Medulla oblongata (tissue), 1 donor: Measurements from ENCODE around the gene PANK1.
A peak's percentile ranks its signal among the peaks of the same experiment; 100 is the strongest.
"Not testable (repeated sequence)": the region's sequence is repeated elsewhere in the genome, so short reads cannot be mapped to it uniquely, and the experiment has no call there.

Experiments
- DNase-seq: peaks from one replicate; pipeline ENCODE4 v3.0.0-alpha.2; 2015; ENCODE audit errors: extremely low spot score

PANK1 gene

DNA sequence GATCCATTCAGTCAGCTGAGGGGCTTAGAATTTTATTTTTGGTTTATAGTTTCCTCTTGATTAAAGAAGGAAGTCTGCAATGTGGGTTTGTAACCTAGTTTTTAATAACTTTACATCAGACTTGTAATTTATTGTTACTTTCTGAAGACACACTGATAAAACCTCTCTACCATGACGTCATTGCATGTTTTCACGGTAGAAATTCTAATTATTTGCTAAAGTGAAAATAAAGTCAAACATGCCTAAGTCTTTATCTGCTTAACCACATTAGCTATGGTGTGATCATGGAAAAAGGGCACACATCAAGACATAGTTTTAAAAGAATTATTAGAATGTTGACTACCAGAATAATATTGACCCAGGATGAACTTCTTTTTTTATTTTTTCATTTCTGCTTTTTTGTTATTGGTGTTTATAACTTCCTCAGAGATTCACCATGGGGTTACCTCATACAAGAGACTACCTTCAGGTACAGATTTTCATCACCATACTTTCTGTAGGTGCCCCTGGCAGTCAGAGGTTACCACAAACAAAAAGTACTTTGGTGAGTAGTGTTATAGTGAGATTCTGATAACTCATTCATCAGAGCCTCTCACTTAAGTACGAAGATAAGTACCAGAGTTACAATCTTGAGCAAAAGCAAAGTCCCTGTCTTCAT is 7.0 kb upstream of the PANK1 start:
- DNase-seq: no peak

DNA sequence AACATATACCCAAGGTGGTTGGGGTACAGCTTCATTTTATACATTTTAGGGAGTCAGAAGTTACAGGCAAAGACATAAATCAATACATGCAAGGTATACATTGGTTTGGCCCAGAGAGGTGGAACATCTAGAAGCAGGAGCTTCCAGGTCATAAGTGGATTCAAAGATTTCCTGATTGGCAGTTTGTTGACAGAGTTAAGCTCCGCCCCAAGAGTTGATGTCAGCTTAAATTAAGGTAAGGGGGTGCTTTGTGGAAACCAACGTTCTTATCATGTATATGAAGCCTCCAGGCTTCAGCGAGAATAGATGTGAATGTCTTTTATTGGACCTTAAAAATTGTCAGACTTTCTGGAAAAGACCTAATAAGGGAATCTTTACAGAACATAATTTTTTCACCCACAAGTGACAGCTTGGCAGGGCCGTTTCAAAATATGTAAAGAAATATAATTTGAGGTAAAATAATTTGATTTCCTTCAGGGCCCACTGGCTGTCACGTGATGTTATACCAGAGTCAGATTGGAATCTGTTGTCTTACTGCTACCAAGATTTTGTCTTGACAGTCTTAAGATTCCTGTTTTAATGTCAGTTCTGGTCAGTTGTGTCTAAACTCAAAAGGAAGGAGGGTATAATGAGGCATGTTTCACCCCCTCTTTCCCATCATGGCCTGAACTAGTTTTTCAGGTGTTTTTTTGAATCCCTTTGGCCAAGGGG is 6.3 kb upstream of the PANK1 start:
- DNase-seq: no peak

DNA sequence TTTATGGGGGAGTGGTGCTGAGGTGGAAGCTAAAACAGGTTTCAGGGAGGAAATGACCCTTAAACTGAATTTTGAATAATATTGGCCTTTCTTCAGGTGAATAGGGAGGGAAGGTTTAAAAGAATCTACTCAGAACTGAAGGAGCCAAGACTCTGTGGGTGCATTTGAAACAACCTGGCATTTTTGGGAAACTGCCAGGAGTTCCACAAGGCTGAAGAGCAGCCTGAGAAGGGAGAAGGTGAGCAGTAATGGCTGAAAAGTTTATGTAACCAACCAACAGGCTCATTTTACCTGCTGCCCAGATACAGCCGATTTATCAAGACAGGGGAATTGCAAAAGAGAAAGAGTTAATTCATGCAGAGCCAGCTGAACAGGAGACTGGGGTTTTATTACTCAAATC is 4.0 kb upstream of the PANK1 start:
- no peak for DNase-seq

DNA sequence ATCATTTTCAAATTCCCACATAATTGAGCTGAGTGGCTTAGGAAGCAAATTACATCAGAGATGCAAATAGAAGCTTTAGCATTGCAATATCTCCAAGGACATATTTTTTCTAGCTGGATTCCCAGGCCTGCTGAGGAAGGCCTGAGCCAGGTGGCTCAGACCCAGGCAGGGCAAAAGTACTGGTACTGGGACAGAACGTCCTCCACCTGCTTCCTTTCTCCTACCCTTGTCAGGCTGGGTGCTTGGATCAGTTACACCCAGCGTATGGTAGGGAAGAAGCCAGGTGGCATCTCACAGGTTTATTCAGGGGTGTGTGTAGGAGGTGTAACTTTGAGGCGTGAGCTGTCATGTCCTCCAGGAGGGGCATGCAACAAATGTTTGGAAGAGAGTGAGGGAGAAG is 3.0 kb upstream of the PANK1 start:
- no peak for DNase-seq

DNA sequence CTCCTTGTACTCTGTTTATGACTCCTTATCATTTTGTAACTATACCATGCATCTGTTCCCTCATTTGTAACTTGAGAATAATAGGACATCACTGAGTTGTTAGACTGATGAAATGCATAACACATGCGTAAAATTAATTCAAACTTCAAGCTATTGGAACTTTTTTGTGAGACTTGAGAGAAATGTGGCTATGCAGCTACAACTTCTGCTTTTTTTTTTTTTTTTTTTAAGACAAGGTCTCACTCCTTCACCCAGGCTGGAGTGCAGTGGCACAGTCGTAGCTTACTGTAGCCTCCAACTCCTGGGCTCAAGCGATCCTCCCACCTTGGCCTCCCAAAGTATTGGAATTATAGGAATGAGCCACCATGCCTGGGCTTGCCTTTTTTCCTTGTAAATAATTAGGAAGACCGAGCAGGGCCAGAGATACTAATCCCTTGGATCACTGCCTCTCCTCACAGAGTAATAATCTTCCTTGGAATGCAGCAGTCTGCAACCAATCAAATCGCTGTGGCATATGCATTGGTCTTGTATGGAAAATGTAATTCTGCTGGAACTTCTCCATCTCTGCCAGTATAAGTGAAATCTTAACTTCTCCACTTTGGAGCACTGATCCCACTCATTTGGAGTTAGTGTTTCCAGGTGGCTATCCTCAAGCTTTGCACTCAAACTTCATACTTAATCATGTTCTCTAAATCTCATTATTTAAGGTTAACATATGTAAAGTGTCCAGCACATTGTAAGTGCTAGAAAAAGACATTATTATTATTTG is 2.0 kb upstream of the PANK1 start:
- DNase-seq: no peak

DNA sequence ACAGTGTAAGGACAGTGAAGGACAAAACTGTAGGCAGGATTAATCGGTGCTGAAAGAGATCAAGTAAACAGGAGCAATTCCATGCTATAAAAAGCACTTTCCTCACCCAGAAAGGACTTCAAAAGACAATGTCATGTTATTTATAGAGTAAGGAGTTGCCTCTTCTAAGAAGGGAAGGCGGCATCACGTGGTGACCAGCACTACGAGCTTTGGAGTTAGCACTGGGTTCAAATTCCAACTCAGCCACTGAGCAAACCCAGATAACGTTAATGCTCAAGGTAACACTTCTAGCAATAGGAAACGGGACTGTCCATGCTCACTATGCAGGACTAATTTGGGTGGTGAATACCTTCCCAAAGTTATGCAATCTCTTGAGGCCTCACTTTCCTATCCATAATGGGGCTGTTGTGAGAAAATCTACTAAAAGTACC is 715 bp upstream of the PANK1 start:
- DNase-seq: no peak

DNA sequence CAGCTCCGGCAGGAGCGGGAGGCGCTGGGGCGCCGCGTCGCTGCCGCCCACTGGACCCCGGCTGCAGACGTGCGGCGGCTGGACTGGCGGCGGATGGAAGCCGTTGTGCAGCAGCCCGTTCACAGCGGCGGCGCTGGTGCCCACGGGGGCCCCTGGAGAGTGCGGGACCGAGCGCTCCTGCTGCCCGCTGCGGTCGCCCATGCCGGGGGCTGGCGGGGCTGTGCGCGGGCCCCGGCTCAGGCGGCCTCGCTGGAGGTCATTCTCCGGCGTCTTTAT is 413 bp downstream of the PANK1 start:
- DNase-seq: peak; percentile 18

DNA sequence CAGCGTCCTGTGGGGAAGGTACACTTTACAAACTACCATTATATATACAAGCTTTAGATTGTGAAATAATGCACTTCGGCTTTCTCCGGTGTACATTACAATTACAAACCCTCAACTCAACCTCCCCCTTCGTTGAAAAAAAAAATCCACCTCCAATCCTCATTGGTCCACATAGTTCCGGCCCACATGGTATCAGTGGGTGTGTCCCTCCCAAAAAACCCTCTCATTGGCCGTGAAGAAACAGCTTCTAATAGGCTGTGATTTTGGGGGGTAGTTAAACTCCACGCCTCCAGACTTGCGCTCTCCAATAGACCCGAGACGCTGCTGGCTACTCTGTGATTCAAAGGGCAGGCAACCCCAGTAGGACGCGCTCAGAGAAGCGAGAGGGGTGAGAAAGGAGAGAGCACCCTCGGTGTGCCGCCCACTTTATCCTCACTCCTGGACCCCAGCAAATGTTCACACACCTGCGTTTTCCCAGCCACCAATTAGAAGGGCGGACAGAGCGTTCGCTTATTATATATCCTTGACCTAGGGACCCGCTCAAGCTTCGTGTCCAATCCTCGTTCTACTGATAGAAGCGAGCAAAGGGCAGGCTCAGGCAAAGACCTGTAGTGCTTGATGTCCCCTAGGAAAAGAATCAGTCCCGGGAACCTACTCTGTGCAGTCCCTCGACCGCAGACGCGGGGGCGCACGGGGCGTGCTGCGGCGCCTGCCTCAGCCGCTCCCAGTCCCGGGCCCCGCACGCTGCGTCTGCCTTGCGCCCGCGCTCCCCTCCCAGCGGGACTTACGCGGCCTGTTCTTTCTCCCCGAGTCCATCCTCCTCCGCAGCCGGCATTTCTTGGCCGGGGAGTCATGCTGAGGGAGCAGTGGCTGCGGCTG is 991 bp downstream of the PANK1 start:
- peak; percentile 98 for DNase-seq

DNA sequence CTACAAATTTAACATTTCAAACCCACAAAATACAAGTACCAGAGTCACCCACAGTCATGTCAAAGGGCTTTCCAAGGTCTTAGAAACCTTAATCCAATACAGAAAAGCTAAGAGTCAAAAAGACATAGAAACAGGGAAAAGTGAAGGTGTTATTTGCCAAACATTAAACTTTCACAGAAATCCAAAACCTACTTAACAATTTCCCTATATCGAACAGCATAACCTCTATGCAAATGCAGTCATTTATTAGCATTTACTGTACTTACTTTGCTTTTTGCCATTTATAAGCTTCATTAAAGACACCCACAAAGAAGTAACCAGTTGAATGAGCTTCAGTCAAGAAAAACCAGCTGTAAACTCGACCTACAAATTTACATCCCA is 1.6 kb downstream of the PANK1 start:
- no peak for DNase-seq

DNA sequence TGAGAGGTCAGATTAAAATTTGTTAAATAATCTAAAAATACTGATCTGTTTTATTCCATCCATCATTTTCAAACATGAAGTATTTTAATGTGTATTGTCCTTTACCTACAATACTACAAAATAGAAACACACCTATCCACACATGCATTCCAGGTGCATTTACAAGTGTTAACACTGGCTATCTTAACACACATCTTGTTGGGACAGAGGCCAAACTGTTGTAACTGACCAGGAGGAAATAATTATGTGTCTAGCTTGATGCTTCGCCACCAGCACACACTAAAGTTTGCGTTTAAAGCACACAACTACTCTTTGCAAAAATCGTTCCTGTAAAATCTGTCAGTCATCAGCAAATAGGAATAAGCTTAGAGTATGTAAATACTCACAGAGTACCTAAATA is 2.8 kb downstream of the PANK1 start:
- no peak for DNase-seq

DNA sequence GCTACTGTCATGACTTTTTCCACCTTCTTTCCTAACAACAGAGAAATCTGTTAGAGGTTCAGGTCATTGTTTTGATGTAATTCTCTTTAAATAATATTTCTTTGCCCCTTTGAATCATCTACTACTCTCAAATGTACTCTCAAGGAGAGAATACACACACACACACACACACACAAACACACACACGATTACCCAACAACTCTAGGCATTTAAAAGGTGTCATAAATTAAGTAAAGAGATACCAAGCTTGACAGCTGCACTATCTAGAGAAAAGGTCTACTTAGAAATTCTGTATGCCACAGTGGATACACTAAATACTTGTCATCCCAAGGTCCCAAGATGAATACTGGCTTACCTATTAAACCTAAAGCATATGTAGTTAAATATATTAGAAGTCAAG is 4.8 kb downstream of the PANK1 start:
- DNase-seq: no peak

DNA sequence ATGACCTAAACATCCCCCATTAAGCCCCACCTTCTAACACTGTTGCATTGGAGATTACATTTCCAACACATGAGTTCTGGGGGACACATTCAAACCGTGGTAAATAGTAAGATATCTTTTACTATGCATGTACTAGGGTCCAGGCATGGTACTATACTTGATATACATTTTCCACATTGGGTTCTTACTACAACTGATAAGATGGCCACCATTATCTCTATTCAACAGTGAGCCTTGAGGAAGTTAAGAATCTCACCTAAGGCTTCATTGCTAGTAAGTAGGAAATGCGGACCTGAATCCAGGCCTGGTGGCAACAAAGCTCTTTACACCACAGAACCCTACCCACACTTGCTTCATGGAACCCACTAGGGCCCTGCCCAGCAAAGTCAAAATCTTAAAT is 5.7 kb downstream of the PANK1 start:
- no peak for DNase-seq

DNA sequence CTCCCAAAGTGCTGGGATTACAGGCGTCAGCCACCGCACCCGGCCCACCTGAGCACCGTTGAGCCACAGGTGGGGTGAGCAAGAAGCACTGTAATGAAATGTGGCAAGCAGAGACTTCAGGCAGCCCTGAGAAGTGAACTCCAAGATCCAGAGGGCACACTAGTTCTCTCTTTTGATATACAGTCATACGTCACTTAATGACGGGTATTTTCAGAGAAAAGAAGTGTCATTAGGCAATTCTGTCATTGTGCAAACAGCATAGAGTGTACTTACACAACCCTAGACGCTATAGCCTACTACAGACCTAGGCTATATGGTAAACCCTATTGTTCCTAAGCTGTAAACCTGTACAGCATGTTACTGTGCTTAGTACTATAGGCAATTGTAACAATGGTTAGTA is 7.9 kb downstream of the PANK1 start:
- DNase-seq: no peak

DNA sequence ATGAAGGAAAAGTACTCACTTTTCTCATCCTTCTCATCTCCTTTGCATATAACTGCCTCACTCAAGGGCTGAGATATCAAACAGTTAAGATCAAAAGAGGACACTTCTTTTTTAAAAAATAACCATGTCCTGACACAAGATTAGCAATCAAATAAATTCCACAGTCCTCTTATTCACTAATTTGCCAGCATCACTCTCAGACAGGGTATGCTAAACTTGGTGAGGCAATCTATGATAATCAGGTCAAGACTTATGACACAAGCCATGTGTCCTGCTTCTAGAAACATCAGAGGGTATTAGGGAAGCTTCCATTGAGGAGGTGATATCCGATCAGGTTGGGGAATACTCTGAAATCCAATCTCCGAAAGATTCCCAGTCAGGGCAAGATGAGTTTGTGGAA is 10.4 kb downstream of the PANK1 start:
- no peak for DNase-seq

DNA sequence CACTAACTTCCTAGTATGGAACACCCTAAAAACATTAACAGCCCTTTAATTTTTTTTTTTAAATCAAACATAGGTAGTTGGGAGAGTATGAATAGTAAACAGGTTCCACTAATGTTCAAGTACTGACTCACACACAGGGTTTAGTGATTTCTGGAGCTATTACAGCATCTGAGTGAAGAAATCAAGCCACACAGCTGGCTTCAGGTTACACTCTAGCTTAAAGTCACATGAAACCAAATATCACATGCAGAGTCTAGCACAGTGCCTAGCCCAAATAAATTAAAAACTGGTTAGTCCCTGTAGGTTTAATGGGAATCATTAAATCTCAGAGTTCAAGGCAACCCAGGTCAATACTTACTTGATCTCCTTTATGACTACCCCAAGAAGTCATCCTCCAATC is 11.6 kb downstream of the PANK1 start:
- DNase-seq: no peak

DNA sequence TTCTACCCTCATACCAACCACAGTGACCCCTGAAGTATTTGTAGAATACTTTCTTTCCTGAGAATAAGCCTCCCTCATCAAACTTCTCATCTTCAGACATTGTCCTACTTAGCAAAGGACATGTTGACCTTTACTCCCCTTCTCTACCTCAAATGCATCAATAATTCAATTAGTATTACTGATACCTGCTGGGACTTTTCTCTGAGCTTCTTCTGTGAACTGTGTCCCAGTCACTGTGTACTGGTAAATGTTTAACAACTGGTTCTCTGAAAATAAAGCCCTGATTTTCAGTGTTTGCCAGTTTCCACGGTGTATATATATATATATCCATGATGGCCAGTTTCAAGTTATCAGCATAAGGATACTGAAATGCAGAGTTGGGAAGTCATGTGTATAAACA is 12.2 kb downstream of the PANK1 start:
- no peak for DNase-seq

DNA sequence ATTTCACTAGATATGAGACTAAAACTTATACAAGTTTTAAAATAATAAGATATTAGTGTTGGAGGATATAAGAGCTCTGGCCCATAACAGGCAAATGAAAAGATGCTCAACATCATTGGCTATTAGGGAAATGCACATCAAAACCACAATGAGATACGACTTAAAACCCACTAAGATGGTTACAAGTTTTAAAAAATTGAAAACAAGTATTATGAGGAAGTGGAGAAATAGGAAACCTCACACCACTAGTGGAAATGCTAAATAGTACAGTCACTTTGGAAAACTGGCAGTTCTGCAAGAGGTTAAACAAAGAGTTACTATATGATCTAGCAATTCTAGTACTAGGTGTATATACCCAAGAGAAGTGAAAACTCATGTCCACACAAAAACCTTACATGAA is 17.2 kb downstream of the PANK1 start:
- no peak for DNase-seq

DNA sequence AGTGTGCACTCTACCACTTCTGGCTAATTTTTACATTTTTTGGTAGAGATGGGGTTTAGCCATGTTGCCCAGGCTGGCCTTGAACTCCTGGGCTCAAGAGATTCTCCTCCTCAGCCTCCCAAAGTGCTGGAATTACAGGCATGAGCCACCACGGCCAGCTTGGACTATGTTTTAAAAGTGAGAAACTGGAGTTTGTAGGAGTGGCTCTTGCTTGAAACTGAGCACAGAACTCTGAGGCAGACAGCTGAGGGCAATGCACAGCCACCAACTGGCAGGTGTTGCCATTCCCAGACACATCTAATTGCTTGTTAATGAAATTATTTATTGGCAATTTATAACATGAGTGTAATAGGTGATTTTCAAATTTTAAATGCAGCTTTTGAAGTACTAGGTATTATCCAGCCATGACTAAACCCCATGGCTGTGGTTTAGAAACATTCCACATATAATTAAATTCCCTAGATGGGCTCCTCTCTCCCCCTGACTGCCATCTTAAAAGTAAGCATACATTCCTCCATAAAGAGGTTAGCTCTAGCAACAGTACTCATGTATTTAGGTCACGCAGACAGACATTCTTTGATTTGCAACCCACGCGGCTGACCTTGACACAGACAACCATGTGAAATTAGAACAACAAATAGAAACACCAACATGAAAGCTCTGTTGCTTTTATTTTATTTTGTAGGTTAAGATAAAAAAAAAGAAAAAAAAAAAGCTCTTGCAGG is 19.8 kb downstream of the PANK1 start:
- DNase-seq: no peak

DNA sequence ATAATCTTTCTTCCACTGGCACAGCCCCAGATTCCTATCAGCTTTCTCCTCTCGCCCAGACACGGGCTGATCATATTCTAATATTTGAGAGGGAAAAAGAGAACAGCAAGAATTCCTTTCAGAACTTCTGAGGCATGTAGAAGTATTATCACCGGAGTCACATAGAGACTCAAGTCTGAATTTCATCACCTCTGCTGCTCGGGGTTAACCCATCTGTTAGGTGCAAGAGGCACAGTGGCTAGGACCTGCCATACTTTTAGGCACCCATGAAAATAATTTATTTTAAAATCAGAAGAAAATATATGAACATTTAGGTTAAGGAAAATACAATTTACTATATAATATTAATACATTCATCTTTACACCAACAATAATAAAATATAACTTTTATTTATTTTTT is 21.0 kb downstream of the PANK1 start:
- no peak for DNase-seq

DNA sequence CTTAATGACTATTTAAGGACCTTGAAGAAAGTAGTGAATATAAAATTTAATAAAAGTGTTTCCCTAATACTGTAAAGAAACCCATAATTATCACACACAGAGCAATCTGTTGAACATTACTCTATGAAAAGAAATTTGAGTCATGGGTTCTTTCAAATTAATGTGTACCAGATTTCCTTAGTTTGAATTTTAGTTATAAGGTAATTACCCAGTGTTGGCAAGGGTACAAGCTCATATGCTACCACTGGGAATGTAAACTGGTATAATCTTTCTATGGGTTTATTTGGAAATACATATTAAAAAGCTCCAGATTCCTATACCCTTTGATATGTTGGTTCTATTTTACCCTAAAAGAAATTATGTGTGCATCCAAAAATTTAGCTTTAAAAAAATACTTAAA is 22.9 kb downstream of the PANK1 start:
- DNase-seq: no peak

DNA sequence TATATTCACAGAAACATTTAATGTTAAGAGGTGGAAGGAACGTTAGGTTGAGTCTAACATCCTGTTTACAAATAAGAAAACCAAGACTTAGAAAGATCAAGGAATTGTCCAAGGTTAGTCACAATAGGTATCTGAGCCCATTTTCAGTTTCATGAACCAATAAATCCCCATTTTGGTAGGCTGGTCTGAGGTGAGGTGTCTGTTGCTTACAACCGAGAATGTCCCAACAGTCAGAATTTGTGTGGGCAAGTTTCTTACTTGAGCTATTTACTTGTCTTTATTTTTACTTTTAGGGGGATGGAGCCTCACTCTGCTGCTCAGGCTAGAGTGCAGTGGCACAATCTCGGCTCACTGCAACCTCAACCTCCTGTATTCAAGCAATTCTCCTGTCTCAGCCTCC is 23.6 kb downstream of the PANK1 start:
- no peak for DNase-seq

DNA sequence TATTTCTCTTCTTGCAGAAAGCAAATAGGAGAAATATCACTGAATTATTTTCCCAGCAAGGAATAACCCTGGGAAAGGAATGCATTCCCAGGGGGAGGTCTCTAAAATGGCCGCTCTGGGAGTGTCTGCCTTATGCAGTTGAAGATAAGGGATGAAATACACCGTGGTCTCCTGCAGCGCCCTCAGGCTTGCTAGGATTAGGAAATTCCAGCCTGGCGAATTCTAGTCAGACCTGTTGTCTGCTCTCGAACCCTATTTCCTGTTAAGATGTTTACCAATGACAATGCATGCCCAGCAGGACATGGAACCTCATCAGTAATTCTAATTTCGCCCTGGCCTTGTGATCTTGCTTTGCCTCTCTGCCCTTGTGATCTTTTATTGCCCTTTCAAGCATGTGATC is 24.7 kb downstream of the PANK1 start:
- DNase-seq: not testable (repeated sequence)
